Activated gamma-delta T cell treated with Interleukin-2 at 50 U/mL for 16 hours (primary cell): Measurements from ENCODE around the gene FAR1.
"Not testable (repeated sequence)": the region's sequence is repeated elsewhere in the genome, so short reads cannot be mapped to it uniquely, and the experiment has no call there.

Source experiments
- DNase-seq: peaks from one replicate; pipeline ENCODE4 v3.0.0-alpha.2; 2020

Gene FAR1

GRCh38 chr11:13718394-13718793 is 49.9 kb downstream of the FAR1 start:
- DNase-seq: no peak

GRCh38 chr11:13720940-13721339 is 52.5 kb downstream of the FAR1 start:
- no peak for DNase-seq

DNA sequence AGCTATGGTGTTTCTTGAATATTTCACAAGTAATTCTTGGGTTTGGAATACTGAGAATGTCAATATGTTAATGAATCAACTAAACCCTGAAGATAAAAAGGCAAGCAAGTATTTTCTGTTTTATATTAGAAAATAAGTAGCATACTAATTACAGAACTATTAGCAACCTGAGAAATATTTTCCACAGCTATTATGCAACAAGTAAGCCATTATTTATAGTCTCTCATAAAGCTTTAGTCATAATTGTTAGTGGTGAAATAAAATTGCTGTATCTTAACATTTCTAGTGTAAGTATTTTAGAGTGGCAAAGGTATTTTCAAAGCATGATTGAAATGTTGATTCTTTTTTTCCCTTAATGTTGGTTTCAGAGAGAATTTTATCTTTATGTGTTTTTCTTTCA is 53.3 kb downstream of the FAR1 start:
- DNase-seq: no peak

GRCh38 chr11:13726456-13726855 is 58.0 kb downstream of the FAR1 start:
- no peak for DNase-seq

- no peak for DNase-seq
These were observed 59.6 kb downstream of the FAR1 start for GRCh38 chr11:13728076-13728475.

DNA sequence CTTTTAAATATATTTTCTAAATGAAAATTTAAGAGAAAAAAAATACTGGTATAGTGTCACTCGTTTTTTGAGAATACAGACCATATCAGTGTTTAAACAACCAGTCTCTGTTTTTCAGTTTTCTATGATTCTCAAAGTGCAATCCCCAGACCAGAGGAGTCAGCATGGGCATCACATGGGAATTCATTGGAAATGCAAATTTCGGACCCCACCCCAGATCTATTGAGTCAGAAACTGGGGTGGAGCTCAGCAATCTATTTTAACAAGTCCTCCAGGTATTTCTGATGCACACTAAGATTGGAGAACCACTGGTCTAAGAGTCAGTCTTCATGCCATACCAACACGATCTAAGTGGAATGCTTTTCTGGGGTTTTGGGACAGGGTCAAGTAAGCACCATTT is 66.1 kb downstream of the FAR1 start:
- DNase-seq: no peak

DNA sequence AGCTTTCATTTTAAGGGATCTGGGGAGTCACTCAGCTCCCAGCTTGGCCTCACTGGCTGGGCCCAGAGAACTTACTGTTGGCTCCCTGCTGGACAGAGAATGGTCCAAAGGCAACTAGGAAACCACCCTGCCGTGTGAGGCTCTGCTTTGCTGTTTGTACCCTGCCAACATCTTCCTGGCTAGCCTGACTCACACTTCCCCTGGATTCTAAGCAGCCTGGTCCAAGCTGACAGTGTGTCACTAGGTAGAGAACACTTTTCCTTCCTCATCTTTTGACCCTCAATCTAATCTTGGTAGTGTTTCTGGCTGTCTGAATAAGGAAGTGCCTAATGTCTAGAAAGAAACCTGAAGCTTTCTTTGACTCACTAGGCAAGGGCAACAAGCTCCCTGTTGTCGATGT is 76.7 kb downstream of the FAR1 start:
- DNase-seq: no peak

GRCh38 chr11:13753316-13753715 is 84.8 kb downstream of the FAR1 start:
- not testable (repeated sequence) for DNase-seq

DNA sequence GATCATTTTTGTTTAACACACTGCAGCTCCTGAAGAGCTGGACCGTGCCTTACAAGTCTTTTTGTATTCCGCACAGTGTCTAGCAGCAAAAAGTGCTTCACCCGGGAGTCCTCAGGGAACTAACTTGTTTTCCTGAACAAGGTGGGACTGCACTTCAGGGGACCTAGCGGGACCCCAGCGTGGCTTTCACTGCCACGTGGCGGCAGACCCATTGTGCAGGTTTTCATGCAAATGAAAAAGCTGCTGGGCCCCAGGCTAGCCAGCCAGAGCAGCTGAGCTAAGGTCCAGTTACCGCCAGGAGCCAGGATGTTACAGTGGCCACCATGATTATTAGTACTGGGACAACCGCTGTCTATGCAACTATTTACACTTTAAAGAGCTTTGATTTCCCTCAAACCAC is 90.6 kb downstream of the FAR1 start:
- no peak for DNase-seq

DNA sequence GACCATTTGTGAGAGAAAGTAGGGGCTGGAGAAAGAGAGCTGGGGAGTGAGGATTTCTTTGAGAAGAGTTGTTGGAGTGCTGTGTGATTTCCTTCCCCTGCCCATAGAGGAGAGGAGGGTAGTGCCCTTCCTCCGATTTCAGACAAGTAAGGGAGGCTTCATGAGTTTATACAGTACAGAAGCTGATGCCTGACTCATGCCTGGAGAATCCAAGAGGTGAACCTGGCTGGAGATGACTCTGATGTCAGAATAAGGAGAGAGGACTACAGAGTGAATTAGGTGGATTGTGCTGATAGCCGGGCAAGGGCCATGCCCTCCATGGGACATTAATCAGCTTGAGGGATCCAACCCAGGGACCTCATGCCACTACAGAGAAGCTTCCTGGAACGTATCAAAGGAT is 91.6 kb downstream of the FAR1 start:
- DNase-seq: no peak

- no peak for DNase-seq
These were observed 92.8 kb downstream of the FAR1 start for GRCh38 chr11:13761250-13761649.

- no peak for DNase-seq
These were observed 93.2 kb downstream of the FAR1 start for GRCh38 chr11:13761716-13762115.

GRCh38 chr11:13762718-13763117 is 94.2 kb downstream of the FAR1 start:
- DNase-seq: no peak

DNA sequence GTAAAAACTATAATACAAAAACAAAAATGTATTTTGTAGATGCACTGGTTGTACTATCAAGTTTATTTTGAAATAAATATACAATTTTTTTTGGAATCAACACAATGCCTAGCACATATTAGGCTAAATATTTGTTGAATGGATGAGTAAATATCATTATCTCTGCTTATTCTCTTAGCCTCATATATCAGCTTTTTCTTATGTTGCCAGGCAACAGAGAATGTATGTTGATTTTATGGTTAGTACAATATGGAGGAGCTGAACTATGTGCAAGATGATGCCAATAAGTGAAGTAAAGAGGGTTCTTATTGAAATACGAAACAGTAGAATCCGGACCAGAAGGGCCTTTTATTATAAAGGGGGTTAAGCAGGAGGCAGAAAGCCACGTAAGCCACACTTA is 94.9 kb downstream of the FAR1 start:
- no peak for DNase-seq

GRCh38 chr11:13765886-13766285 is 97.4 kb downstream of the FAR1 start:
- no peak for DNase-seq

DNA sequence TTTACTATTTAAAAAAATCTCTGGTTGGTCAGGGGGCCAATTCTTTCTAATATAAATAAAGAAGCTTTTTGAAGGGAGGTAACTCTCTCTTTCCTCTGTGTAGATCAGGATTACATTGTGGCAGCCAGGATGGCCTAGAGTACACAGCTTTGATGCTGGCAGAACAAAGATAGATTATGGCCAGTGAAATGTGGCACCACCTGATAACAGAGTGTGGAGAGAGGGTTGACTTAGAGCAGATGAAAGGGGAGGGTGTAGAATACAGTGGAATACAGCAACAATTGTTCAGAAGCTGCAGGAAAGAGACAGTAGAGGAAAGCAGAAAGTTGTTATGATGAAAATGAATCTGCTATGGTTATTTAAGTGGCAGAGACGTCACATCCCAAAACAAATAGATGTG is 99.0 kb downstream of the FAR1 start:
- no peak for DNase-seq

DNA sequence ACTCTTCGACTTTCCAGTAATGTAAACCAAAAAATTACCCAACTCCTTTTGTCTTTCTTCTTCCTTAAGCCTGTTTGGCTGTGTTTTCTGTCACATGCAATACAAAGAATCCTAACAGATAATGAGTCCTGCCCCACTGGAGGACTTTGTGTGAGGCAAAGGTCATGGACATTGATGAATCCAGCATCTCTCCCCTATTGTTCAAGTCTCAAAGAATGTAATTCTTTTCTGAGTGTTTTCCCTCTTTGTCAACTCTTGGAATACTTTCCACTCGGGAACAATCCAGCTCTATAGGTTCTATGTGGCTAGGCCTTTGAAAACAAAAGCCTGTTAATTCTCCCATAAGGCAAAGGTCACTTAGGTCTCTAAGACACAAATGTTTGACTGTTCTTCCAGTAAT is 100.7 kb downstream of the FAR1 start:
- no peak for DNase-seq

- no peak for DNase-seq
These were observed 102.7 kb downstream of the FAR1 start for GRCh38 chr11:13771151-13771550.

GRCh38 chr11:13772223-13773046 is 104.0 kb downstream of the FAR1 start:
- peak; percentile 24 for DNase-seq

DNA sequence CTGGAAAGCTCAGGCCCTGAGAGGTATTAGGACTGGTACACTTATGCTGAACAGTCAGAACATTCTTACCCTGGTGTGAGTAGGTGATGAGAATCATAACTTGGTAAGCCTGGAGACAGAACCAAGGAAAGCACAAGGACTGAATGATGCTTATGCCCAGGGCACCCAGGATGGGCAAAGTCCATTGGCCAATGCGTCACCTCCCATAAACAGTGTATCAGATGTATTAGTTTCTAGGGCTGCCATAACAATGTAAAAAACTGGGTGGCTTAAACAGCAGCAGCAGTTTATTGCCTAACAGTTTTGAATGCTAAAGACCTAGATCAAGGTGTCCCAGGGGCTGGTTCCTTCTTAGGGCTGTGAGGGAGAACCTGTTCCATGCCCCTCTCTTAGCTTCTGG is 107.0 kb downstream of the FAR1 start:
- no peak for DNase-seq

- DNase-seq: peak; percentile 52
These were observed 107.8 kb downstream of the FAR1 start for GRCh38 chr11:13776134-13776815.

DNA sequence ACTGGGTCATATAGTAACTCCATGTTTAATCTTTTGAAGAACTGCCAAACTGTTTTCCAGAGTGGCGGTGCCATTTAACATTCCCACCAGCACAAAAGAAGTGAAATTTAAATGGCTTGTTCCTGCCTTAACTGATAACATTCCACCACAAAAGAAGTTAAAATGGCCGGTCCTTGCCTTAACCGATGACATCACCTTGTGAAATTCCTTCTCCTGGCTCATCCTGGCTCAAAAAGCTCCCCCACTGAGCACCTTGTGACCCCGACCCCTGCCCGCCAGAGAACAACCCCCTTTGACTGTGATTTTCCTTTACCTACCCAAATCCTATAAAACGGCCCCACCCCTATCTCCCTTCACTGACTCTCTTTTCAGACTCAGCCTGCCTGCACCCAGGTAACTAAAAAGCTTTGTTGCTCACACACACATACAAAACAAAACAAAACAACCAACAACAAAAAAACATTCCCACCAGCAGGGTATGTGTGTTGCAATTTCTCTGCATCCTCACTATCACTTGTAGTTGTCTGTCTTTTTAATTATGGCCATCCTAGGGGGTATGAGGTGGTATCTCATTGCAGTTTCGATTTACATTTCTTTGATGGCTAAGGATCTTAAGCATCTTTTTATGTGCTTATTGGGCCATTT is 109.0 kb downstream of the FAR1 start:
- no peak for DNase-seq

GRCh38 chr11:13778345-13778744 is 109.9 kb downstream of the FAR1 start:
- no peak for DNase-seq

DNA sequence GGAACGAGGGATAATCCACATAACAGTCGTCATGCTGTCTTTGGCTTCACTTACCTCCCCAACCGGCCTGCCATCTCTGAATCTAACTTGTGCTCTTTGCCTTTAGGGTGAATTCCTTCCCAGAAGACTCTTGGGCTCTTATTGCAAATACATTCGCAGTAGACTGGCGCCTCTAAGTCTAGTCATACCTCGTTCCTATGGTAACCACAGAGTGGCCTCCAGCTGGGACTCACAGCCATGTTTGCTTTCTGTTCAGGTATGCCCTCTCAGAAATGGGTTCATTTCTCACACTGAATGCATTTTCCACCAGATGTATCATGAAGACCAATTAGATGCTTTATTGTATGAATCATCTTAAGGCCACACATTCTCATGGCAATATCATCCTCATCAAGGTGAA is 112.7 kb downstream of the FAR1 start:
- DNase-seq: no peak
